Measurements from ENCODE around the gene TDRD10.

TDRD10 gene

GRCh38 chr1:154503898-154504297, 1.9 kb downstream of the TDRD10 start:
- TF ChIP-seq CTCF (IDR thresholded peaks at IDR 0.05; ENCODE audit: extremely low read depth, insufficient read depth, missing control alignments) = no peak
- no peak for DNase-seq (ENCODE audit: low spot score)
- in situ Hi-C loops (cut with MboI; ENCODE audit: low pct_unique_long_range_greater_than_20kb, low sequenced_read_pairs, unreplicated experiment) = no loop called here

GRCh38 chr1:154512760-154513159, 10.7 kb downstream of the TDRD10 start:
- no peak for DNase-seq (ENCODE audit: low spot score)
- TF ChIP-seq CTCF (IDR thresholded peaks at IDR 0.05; ENCODE audit: extremely low read depth, insufficient read depth, missing control alignments) = no peak
- in situ Hi-C loops (cut with MboI; ENCODE audit: low pct_unique_long_range_greater_than_20kb, low sequenced_read_pairs, unreplicated experiment) = no loop called here

- no peak for DNase-seq (ENCODE audit: low spot score)
- in situ Hi-C loops (cut with MboI; ENCODE audit: low pct_unique_long_range_greater_than_20kb, low sequenced_read_pairs, unreplicated experiment) = no loop called here
- no peak for TF ChIP-seq CTCF (IDR thresholded peaks at IDR 0.05; ENCODE audit: extremely low read depth, insufficient read depth, missing control alignments)
Measured at GRCh38 chr1:154514066-154514553, 12.1 kb downstream of the TDRD10 start.

- no peak for TF ChIP-seq CTCF (IDR thresholded peaks at IDR 0.05; ENCODE audit: extremely low read depth, insufficient read depth, missing control alignments)
- DNase-seq (ENCODE audit: low spot score) = no peak
- in situ Hi-C loops (cut with MboI; ENCODE audit: low pct_unique_long_range_greater_than_20kb, low sequenced_read_pairs, unreplicated experiment) = no loop called here
Measured at GRCh38 chr1:154517661-154518060, 15.6 kb downstream of the TDRD10 start.

- DNase-seq (ENCODE audit: low spot score) = no peak
- TF ChIP-seq CTCF (IDR thresholded peaks at IDR 0.05; ENCODE audit: extremely low read depth, insufficient read depth, missing control alignments) = no peak
- in situ Hi-C loops (cut with MboI; ENCODE audit: low pct_unique_long_range_greater_than_20kb, low sequenced_read_pairs, unreplicated experiment) = no loop called here
Measured at GRCh38 chr1:154519591-154519991, 17.6 kb downstream of the TDRD10 start.

- no peak for TF ChIP-seq CTCF (IDR thresholded peaks at IDR 0.05; ENCODE audit: extremely low read depth, insufficient read depth, missing control alignments)
- no peak for DNase-seq (ENCODE audit: low spot score)
- in situ Hi-C loops (cut with MboI; ENCODE audit: low pct_unique_long_range_greater_than_20kb, low sequenced_read_pairs, unreplicated experiment) = no loop called here
Measured at GRCh38 chr1:154520333-154520732, 18.3 kb downstream of the TDRD10 start.

GRCh38 chr1:154521695-154522094, 19.7 kb downstream of the TDRD10 start:
- in situ Hi-C loops (cut with MboI; ENCODE audit: low pct_unique_long_range_greater_than_20kb, low sequenced_read_pairs, unreplicated experiment) = no loop called here
- TF ChIP-seq CTCF (IDR thresholded peaks at IDR 0.05; ENCODE audit: extremely low read depth, insufficient read depth, missing control alignments) = no peak
- DNase-seq (ENCODE audit: low spot score) = no peak

Measured in GM13977 (cell line).